ENCODE data around the gene MYO15B.
"Not testable (repeated sequence)": the region's sequence is repeated elsewhere in the genome, so short reads cannot be mapped to it uniquely, and the experiment has no call there.

The MYO15B gene

DNA sequence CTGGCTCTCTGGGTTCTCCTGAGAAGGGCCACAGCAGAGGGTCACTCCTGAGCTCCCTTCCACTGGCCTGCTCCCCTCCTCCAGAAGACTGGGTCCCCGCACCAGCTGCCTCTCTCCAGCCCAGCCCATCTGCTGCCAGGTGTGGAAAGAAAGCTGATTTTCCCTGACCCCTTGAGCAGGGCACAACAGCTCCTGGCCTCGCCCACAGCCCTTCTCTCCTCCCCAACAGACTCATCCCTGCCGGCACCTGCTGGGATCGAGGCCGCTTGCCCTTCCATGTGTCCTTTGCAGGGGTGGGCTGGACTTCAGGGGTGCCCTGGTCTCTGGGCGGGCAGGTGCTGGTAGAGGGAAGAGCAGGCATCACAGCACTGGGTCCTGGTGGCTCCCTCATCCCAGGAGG is 40.8 kb downstream of the MYO15B start:
- DNase-seq, result no peak

GRCh38 chr17:75629157-75629556 is 41.6 kb downstream of the MYO15B start:
- no peak for DNase-seq

DNA sequence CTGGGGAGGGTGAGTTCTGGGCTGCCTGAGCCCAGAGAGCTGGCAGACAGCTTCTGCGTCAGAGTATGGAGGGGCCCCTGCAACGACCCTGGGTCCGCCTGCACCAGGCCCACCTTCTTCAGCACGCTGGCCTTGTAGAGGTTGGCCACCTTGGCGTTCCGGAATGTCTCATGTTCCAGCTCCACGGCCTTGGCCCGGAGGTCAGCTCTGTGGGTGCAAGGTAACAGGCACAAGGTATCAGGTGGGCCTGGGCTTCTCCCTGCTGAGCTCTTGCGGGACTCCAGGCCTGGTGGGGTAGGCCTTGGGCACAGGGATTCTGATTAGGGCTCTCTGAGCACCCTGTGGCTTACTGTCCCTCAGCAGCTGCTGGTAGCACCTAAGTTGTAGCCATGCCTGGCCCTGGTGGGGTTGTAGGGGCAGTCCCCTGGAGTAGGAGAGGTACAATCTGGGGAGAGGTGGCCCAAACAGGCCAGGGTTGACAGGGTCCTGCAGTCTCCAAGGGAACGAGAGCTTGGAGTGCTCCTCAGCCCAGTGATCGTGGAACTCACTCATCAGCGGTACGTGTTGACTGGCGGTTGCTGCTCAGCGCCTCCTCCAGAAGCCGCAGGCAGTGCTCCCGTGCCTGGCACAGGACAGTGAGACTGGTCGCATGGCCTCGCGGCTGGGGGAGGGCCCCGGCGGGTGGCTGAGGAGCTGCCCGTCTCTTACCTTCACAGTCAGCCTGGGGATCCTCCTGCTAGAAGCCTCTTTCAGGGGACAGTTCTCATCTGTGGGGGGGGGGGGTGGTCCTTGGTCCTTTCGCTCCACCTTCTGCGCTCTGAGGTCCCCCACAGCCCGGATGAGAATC is 42.7 kb downstream of the MYO15B start:
- no peak for DNase-seq

DNA sequence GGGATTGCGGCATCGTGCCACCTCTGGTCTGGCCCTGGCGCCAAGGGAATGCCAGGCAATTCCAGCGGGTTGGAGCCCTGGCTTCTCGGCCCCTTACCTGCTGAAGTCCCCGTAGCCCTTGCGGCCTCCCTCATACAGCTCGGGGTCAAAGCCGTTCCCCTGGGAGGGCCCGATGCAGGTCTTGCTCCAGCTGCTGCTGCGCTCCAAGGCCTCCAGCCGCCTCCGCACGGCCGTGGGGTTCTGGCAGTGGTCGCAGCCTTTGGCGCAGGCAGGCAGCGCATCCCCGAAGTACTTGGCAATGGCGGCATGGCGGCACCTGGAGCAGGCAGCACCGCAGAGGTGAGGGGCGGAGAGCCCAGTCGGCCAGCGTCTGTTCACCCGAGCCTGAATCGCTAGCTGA is 43.8 kb downstream of the MYO15B start:
- no peak for DNase-seq

- no peak for DNase-seq
These were observed 44.8 kb downstream of the MYO15B start for GRCh38 chr17:75632428-75632827.

- DNase-seq, result peak; percentile 84
These were observed 45.4 kb downstream of the MYO15B start, which contains the start of gene SMIM5 for GRCh38 chr17:75632863-75633485. TSS of gene SMIM5 (plus strand) at chr17:75633434. CDS start at chr17:75640202, 6,768 bp downstream.

DNA sequence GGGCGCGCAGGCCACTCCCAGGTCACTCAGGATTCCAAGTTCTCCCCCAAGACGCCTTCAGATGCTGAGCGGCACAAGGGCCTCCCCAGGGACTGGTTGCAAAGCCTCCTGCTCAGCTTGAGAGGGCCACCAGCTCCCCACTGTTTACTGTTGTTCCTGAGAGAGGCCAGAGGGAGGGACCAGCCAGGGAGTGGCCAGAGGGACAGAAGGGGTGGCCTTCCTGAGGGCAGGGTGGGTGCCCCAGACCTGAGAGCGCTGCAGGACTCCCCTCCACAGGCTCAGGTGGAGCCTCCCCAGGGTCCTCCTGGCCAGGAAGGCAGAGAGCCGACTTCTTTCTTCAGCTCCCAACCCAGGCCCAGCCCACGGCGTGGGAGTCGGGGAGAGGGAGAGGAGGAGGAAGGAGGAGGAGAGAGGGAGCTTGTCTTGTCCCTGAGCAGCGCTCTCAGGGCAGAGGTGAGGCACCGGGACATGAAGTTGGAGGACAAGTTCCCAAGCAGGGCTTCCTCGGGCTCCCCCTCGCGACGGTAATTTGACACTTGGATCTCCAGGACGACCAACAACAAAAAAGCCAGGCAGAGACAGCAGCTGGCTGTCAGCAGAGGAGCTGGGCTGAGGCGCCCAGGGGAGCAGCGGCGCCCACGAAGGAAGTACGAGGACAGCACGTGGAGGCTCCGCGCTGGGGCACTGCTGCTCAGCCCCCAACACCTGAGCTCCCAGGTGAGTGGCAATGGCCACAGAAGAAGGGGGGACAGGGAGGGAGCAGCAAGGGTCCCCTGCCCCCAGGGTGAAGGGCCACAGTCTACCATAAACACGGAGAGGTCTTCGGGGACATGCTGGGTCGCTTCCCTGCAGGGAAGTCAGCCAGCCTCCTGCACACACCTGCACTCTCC is 46.1 kb downstream of the MYO15B start:
- peak; percentile 38 for DNase-seq

- no peak for DNase-seq
These were observed 46.8 kb downstream of the MYO15B start for GRCh38 chr17:75634376-75634740.

DNA sequence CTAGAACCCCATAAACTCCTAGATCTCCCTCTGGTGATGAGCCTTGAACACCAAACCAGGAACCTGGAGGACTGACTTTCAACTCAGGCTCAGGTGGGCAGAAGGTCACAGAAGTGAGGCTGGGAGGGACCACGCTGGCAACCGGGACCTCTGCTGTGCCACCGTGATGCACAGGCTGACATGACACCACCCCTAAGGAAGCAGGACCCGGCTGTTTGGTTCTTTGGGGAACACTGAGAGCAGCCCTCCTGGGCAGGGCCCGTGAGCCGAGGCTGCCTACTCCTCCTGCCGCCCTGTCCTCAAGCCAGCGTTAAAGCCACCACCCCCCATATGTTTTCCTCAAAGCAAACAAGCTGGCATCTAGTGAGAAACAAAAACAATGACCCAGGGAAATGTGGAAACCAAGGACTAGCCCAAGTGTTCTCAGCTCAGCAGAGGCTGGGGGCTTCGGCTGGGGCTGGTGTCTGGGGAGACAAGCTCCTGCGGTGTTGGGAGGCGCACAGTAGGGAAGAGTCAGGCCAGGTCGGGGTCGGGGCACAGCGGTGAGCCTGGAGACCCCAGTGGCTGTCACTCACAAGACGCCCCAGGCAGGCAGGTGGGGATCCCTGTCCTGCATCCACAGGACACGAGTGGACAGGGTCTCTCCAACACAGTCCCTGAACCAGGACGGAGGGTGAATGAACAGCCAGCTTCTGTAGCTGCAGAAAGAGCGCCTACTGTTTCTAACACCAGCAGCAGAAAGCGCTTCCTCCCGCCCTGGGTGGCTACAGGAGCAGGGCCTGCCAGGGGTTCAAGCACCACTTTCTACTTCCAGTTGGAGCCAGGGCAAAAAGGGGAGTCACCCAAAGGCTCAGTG is 47.4 kb downstream of the MYO15B start:
- no peak for DNase-seq

GRCh38 chr17:75635610-75636202 is 48.1 kb downstream of the MYO15B start:
- DNase-seq, result no peak

DNA sequence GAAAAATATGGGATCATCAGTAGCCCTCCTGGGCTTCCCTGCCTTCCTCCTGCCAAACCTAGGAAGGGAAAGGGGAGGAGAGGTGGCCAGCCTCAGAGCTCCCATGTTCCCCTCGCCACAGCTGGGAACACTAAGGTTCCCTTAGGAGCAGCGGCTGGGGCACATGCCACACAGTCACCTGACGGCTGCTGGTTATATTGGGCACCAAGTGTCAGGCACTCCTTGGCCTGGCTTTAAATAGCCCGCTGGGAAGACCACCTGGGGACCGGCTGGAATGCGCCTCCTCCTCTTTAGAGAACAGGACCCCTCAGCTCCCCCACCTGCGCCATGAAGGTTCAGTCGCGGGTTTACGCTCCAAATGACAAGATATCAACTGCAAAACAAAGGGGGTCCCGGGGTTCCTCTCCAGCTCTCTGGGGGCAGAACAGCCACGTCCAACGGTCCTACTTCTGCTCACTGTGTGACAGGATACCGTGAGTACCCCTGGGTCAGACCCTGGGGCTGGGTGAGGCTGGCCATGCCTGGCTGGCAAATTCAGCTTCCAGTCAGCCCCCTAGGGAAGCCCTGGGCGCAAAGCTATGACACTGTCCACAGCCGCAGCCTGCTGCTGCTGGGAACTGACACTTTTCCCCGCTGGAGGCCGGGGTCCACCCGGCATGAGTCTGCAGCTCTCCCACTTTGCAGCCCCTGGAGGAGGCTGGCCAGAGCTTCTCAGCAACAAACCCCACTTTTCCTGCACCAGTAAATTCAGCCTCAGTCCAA is 49.0 kb downstream of the MYO15B start:
- DNase-seq, result no peak

GRCh38 chr17:75637143-75637538 is 49.5 kb downstream of the MYO15B start:
- no peak for DNase-seq

DNA sequence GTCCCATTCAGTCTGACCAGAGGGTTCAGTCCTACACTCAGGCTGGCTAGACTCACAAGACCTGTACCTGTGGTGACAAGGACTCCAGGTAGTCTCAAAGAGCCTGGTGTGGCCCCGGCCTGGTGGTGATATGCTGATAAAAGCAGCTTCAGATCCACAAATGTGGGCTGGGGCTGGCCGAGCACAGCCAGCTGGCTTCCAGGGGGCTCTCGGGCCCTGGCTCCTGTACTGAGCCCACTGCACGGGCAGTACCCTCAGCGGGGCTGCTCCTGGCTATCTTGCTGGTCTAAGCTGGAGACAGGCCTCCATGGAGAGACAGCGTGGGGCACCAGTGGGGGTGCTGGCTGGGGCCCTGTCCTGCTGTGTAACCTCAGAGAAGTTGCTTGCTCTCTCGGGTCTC is 50.0 kb downstream of the MYO15B start:
- DNase-seq, result no peak

GRCh38 chr17:75638039-75638438 is 50.4 kb downstream of the MYO15B start:
- DNase-seq, result not testable (repeated sequence)

- DNase-seq, result no peak
These were observed 51.3 kb downstream of the MYO15B start for GRCh38 chr17:75638893-75639292.

GRCh38 chr17:75639327-75639726 is 51.7 kb downstream of the MYO15B start:
- no peak for DNase-seq

DNA sequence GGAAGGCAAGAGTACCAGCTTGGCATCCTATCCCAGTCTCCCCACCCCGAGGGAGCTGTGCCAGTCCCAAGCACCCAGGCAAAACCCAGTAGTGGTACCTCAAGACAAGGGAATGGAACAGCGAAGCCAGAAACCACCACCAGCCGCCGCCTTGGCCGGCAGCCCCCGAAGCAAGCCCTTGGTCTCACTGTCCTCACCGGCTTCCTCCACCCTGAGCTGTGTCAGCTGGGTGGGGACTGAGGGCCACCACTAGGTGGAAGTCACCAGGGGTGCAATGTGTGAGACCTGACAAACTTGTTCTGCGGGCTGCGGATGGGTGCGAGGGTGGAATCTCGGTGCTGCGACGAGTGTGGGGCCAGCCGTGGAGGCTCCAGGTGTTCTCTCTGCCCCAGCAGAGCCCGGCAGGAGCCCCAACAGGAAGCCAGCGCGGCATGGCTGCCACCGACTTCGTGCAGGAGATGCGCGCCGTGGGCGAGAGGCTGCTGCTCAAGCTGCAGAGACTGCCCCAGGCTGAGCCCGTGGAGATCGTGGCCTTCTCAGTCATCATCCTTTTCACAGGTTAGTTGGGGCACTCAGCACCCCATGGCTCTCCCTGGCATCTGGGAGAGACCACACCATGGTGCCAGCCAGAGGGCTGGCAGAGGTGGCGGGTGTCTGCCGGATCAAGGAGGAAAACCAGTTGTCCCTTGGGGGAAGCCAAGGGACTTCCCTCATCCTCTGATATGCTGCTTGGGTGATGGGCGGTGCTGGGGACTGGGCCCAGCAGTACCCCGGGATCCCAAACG is 52.4 kb downstream of the MYO15B start:
- no peak for DNase-seq

DNA sequence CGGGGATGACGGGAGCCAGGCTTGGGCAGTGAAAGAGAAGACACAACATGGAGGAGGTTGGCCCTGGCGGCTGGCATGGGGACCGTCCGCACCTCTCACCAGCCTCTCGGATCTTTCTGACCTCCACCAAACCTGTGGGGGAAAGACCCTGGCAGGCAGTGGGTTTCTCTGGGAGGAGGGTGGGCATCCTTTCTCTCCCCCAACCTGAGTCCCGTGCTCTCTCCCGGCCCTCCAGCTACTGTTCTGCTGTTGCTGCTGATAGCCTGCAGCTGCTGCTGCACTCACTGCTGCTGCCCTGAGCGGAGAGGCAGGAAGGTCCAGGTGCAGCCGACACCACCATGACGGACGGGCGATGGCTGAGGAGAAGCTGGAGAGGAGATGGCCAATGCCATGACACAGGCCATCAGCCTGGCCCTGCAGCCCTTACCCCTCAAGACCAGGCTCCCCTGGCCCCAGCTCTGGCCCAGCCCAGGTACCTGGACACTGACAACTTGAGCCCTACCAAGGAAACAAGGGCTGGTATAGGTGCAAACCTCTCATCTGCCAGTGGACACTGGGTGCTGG is 53.0 kb downstream of the MYO15B start:
- no peak for DNase-seq

- no peak for DNase-seq
These were observed 53.7 kb downstream of the MYO15B start for GRCh38 chr17:75641343-75641742.

- no peak for DNase-seq
These were observed 54.7 kb downstream of the MYO15B start for GRCh38 chr17:75642182-75642783.

Data from activated gamma-delta T cell treated with Interleukin-2 at 50 U/mL for 16 hours (primary cell).